ENCODE data around the gene CER1.

DNA sequence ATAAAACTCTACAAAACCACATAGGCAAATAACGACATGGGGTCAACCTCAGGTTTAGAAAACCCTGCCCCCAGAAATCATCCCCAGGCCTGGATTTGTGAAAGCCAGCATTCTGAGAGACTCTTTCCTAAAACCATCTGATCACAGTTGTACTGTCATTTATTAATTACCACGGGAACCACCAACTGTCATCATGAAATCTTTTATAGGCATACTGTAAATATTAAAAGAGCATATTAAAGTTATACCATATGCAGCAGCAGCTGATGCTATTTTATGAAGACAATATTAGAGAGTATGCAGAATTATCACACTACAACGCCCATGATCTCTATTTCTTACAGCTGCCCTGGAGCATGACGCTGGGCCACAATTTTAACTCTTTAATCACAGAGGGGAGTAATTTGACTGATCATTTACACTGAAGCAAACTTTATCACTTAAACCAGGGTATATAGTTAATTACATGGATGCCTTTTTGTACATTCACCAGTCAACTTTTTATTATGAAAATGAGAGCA, 20.3 kb downstream of the CER1 start:
- TF ChIP-seq, protein P1, sequence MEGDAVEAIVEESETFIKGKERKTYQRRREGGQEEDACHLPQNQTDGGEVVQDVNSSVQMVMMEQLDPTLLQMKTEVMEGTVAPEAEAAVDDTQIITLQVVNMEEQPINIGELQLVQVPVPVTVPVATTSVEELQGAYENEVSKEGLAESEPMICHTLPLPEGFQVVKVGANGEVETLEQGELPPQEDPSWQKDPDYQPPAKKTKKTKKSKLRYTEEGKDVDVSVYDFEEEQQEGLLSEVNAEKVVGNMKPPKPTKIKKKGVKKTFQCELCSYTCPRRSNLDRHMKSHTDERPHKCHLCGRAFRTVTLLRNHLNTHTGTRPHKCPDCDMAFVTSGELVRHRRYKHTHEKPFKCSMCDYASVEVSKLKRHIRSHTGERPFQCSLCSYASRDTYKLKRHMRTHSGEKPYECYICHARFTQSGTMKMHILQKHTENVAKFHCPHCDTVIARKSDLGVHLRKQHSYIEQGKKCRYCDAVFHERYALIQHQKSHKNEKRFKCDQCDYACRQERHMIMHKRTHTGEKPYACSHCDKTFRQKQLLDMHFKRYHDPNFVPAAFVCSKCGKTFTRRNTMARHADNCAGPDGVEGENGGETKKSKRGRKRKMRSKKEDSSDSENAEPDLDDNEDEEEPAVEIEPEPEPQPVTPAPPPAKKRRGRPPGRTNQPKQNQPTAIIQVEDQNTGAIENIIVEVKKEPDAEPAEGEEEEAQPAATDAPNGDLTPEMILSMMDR (IDR thresholded peaks at IDR 0.05; ENCODE audit: low read depth, low read length, poor library complexity, severe bottlenecking), result no peak
- TF ChIP-seq EZH2phosphoT487 (IDR thresholded peaks at IDR 0.05; ENCODE audit: borderline replicate concordance, low read length), result no peak
